Stimulated activated CD8-positive, alpha-beta memory T cell treated with anti-CD3 and anti-CD28 coated beads, Interleukin-4, amount 100 ng/mL, for 48 hours (primary cell): ENCODE results near the gene SLC30A2.
"Not testable (repeated sequence)": the region's sequence is repeated elsewhere in the genome, so short reads cannot be mapped to it uniquely, and the experiment has no call there.

Experiments used
- DNase-seq: peaks from one replicate; pipeline ENCODE4 v3.0.0-alpha.2; 2020

SLC30A2 gene

GRCh38 chr1:26045722-26046245, at the start of gene SLC30A2:
Gene SLC30A2, minus strand, starts transcription at chr1:26046118. Its CDS starts 222 bp downstream, at chr1:26045896.
- no peak for DNase-seq

GRCh38 chr1:26094677-26095383, 48.9 kb upstream of the SLC30A2 start:
- DNase-seq, result no peak

GRCh38 chr1:26094076-26094669, 48.3 kb upstream of the SLC30A2 start:
- DNase-seq, result no peak

GRCh38 chr1:26093569-26093968, 47.7 kb upstream of the SLC30A2 start:
- DNase-seq, result not testable (repeated sequence)

- DNase-seq, result no peak
Observed at GRCh38 chr1:26092422-26092821, 46.5 kb upstream of the SLC30A2 start.

- DNase-seq, result no peak
Observed at GRCh38 chr1:26090893-26091292, 45.0 kb upstream of the SLC30A2 start.

GRCh38 chr1:26089125-26089524, 43.2 kb upstream of the SLC30A2 start:
- no peak for DNase-seq

- no peak for DNase-seq
Observed at GRCh38 chr1:26084844-26085243, 38.9 kb upstream of the SLC30A2 start.

- no peak for DNase-seq
Observed at GRCh38 chr1:26084091-26084561, 38.2 kb upstream of the SLC30A2 start.

- no peak for DNase-seq
Observed at GRCh38 chr1:26083208-26083607, 37.3 kb upstream of the SLC30A2 start.

GRCh38 chr1:26082020-26082350, 36.1 kb upstream of the SLC30A2 start:
- no peak for DNase-seq

GRCh38 chr1:26081267-26082019, 35.5 kb upstream of the SLC30A2 start:
- DNase-seq, result no peak

GRCh38 chr1:26079960-26080814, 34.3 kb upstream of the SLC30A2 start:
- DNase-seq, result no peak

- DNase-seq, result no peak
Observed at GRCh38 chr1:26079178-26079563, 33.3 kb upstream of the SLC30A2 start.

- DNase-seq, result no peak
Observed at GRCh38 chr1:26078286-26079177, 32.6 kb upstream of the SLC30A2 start.

GRCh38 chr1:26077524-26077923, 31.6 kb upstream of the SLC30A2 start:
- DNase-seq, result no peak

- no peak for DNase-seq
Observed at GRCh38 chr1:26075421-26076144, 29.7 kb upstream of the SLC30A2 start.

GRCh38 chr1:26072305-26072704, 26.4 kb upstream of the SLC30A2 start:
- DNase-seq, result no peak

GRCh38 chr1:26070963-26071342, 25.0 kb upstream of the SLC30A2 start:
- no peak for DNase-seq

- DNase-seq, result no peak
Observed at GRCh38 chr1:26070296-26070962, 24.5 kb upstream of the SLC30A2 start.

GRCh38 chr1:26069941-26070295, 24.0 kb upstream of the SLC30A2 start:
- no peak for DNase-seq
